ENCODE results near the gene LMOD1.

- TF ChIP-seq TCF12 (IDR thresholded peaks at IDR 0.05; ENCODE audit: low read depth) (no peak), YY1 (IDR thresholded peaks at IDR 0.05; ENCODE audit: low read depth) (no peak)
These were observed 45.9 kb downstream of the LMOD1 start for GRCh38 chr1:201900476-201900875.

All from Ishikawa (cell line).